GM21723 (cell line): ENCODE results near the gene ARHGAP8.
"Not testable (repeated sequence)": the region's sequence is repeated elsewhere in the genome, so short reads cannot be mapped to it uniquely, and the experiment has no call there.

ENCODE experiments used
- ATAC-seq: cut with Tn5 transposase; IDR thresholded peaks from one replicate; pipeline ENCODE4 v1.9.1; 2021; ENCODE audit warnings: mild to moderate bottlenecking, moderate library complexity; ENCODE audit not compliant: unreplicated experiment

Gene ARHGAP8

DNA sequence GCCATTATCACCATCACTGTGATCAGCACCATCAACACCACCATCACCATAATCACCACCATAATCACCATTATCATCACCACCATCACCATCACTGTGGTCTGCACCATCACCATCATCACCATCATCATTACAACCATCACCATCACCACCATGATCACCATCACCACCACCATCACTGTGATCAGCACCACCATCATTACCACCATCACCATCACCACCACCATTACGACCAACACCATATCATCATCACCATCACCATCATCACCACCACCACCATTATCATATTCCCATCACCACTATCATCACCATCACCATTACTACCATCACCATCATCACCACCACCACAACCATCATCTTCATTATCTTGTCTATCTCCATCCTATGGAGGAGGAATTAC lies 132.2 kb downstream of the ARHGAP8 start:
- ATAC-seq = no peak

DNA sequence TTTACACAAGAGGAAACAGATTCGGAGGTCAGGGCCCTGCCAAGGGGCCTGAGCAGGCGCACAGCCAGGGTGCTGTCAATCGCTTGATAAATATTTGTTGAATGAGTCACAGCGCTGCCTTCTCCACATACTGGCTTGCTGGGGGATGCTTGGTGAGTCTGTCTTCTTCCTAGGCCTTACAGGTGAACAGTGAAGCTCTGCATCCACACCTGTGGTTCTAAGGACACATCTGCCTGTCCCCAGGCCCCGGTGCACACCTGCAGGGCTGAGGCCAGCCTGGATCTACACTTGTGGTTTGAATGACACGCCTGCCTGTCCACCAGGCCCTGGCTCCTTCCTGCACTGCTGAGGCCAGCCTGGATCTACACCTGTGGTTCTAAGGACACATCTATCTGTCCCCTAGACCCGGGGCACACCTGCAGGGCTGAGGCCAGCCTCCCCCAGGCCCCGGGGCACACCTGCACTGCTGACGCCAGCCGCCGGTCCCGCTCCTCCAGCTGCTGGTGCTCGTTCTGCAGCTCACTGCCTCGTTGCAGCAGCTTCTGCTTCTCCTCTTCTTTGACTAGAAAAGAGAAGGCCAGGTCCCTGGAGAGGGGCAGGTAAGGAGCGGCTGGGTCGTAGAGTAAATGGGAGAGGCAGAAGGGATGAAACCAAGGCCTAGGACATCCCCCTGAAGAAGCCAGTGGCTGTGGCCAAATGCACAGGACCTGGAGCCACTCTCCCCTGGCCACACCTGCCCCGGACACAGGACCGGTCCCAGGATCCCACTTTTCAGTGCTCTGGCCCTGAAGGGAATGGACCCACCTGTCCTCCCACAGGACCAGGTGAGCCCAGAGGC lies 132.8 kb downstream of the ARHGAP8 start:
- ATAC-seq = no peak

DNA sequence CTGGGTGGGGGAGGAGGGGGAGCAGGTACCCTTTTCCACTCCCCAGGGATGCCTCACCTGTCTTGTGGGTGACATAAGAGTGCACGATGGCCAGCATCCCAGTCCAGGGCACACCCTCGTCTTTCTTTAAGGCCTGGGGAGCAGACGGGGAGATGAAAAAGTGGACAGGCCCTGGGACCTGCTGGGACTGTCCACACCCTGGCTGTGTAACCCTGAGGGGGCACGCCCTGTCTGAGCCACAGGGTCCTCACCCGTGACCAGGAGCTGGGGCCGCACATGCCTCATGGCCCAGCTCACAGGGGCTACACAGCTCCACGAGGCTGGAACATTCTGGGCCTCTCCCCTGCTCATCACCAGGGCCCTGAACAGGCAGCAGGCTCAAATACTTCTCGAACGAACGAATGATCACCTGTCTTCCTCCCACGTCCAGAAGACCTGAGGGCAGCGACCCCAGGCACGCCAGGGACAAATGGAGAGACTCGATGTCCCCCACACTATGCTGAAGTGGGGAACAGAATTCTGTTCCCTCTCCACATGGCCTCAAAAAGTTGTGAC lies 133.5 kb downstream of the ARHGAP8 start:
- ATAC-seq = no peak

DNA sequence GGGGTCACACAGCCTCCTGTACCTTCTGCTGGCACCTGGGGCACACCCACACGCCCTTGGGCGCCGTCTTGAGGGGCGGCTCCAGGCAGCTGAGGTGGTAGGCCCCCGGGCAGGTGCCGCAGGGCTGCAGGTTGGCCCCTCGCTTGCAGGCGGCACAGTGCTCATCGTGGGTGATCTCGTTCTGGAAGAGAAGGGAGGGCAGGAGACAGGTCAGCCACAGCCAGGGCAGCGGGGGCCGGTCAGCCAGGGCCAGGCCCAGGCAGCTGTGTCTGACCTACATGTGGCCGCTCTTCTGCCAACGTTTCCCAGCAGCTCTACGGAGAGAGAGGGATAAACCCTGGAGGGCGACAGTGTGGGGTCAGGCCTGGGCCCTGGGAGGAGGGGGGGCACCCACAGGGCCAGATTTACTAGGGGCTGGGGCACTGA lies 135.6 kb downstream of the ARHGAP8 start:
- no peak for ATAC-seq

DNA sequence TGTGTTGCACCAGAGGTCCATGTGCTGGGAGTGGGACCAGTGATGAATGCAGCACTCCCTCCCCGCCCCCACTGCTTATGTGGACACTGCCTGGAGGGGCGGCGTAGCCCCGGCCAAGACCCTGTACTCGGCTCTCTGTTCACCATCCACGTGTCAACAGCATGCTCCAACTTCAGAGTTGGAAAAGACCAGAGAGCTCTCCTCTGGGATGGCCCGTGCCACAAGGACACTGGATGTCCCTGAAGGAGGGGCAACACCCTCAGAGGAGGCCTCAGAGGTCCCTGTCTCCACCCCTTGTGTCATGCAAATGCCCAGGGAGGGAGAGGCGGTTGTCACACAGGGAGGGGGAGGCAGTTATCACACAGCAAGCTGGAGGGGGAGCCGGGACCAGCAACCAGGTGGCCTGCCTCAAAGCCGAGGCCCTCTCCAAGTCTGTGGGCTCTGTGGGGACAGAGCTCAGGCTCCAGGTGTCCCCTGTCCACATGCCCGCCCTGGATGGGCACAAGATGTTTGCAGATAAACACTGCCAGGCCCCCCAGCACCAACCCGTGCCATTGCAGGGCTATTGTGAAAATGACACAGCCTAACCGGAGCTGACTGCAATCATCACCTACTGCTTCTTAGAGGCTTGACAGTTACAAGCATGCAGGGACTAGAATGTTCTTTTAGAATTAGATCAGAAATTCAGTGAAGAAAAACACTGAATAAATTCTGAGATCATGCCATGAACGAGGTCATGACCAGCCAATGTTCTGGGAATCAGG lies 136.3 kb downstream of the ARHGAP8 start:
- ATAC-seq = no peak

DNA sequence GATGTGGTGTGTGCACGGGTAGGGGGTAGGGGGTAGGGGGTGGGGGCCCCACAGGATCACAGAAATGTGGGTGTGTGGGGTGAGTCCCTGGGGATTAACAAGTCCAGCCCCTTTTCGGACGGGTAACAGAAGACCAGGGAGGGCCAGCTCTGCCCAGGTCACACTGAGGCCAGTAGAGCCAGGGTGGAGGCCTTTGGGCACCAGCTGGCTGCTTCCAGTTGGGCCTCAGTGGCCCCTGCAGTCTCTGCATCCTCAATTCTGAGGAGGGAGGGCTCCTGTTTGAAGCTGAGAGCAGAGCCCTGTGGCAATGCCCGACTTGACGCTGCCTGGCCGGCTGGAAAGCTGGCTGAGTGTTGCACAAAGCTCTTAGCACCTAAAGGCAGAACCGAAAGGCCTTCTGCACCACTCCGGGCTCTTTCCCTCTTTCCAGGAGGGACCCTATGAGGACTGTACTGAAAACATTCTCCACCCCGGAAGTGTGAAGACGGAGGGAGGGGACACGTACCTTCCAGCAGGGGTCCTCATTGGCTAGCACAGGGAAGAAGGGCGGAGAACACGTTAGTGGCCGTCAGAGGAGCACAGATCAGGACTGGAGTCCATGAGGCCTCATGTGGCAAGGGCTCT lies 137.0 kb downstream of the ARHGAP8 start:
- ATAC-seq = no peak

DNA sequence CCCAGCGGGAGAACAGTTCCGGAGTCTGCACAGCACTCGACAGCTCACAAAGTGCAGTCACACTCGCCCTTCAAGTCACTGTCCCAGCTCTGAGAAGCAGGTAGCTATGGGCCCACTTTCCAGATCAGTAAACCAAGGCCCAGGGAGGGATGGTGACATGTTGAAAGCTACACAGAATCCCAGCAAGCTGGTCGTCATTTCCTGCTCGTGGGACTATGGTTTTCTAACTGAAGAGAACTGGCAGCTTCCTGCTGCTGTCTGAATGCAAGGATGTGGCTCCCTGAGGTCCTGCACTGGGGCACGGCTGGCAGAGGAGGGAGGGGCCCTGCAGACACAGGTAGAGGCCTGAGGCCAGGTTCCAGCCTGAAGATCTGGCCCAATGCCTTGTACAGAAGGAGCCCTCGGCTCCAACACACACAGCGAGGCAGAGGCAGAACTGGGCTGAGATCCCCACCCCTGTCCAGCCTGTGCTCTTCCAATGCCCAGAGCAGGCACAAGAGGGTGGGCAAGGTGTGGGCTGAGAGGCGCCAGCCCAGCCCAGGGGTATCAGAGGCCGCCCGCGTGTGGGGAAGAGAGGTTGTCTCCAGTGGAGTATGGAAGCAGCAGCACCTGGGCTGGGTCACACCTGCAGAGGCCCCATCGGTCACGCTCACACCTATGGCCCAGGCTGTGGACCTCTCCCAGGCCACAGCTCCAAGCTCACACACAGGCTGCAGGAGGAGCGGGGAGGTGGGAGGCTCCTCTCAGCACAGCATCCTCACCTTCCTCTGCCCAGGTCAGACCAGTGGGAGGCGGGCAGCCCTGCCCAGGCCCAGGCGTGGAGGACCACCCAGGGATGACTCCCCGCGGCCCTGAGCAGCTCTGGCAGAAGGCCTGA lies 138.3 kb downstream of the ARHGAP8 start:
- ATAC-seq = no peak

DNA sequence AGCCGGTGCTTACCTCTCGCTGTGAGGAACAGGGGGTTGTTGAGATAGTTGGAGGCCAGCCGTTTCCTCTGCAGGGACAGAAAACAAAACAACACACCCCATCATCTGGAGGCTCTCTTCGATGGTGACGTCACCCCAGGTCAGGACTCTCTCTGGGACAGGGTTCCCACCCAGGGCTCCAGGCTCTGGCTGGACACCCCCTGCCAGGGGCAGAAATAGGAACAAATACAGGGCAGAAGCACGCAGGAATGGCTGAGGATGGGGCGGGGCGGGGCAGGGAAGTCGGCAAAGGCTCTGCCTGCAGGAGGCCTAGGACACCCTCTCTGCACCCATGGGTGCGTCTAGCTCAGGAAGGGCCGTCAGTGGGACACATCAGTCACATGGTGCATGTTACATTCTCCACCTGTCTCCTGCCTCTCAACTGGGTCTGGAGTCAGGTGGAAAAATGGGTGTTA lies 138.9 kb downstream of the ARHGAP8 start:
- ATAC-seq = no peak

DNA sequence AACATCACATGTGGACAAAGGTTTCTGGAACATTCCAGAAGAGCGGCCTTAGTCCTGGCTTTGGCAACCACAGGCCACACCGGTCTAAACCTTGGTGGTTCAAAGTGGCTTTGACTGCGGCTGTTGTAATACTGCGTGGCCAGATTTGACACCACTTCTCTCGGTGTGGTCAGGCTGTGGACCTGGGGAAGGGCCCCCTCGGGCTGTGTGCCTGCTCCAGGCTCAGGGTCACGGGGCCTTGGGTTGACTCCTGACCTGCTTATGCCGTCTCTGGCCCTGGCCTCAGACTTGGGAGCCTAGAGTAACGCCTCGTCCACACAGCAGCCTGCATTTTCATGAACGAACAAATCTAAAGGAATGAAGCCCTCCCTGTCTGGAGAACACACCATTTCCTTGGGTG lies 139.4 kb downstream of the ARHGAP8 start:
- ATAC-seq = no peak

DNA sequence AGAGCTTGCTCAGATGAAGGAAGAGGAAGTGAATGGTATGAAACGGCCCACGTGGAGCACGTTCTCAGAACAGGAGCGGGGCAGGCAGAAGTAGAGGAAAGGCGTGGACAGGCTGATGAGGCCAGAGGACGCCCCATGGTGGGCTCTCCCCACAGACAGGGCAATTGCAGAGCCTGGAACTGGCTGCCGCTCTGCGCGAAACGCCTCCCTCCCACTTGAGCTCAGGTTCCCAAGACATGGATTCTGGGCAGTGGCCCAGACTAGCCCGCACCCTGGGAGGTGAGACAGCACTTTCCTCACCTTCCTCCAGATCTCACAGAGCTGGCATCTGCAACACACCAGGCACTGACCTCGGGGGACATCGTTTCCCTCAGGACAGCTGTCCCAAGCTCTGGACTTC lies 139.9 kb downstream of the ARHGAP8 start:
- ATAC-seq = no peak

DNA sequence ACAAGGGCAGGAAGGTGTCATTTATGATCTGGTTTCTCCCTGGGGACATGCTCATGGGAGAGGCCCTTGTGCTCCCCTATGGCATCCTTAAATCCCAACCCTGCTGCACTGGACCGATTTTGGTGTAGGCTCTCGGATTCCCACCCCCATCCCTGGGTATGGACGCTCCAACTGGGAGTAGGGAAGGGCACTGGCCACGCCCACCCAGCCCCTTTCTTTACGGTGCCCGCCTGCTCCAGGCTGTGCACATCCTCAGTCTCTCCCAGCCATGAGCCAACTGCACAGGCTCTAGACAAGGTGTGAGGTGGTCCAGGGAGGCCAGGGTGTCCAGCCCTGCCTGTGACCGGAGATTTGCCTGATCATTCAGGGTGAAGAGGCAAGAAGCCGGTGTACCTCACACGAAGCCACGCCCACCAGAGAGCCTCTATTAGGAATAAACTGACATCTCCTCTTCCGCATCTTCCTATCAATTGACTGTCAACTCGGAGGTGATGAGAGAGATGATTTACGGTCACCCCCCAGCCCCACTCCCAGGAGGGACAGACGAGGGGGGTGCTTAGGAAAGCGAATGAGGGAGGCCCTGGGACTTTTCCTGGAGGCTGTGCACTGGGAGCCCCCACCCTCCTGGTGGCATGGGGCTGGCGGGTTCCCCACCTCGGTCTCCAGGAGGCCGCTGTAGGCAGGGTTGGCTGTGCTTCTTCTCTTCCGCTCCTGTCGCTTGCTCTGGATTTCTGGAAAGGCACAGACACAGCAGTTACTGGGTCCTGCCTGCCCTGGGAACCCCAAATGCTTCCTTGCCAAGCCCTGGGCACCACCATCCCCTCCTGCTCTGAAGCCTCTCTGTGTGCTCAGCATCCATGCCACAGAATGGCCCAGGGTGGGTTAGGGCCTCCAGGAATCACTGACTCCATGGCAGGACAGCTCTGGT lies 140.7 kb downstream of the ARHGAP8 start:
- no peak for ATAC-seq

DNA sequence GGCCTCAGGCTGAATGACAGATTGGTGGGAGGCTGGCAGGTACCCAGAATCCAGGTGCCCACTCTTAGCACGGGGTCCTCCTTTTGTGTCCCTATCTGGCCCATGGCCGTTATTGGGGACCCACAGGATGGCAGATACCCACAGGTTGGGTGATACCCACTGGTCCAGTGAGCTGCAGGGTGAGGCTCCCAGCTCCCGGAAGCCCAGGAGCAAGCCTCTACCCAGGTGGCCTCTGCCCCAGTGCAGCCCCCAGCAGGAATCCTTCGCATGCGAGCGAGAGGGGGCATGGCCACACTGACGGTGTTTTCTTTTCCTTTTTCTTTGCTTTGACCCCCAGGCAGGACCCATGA lies 141.3 kb downstream of the ARHGAP8 start:
- no peak for ATAC-seq

DNA sequence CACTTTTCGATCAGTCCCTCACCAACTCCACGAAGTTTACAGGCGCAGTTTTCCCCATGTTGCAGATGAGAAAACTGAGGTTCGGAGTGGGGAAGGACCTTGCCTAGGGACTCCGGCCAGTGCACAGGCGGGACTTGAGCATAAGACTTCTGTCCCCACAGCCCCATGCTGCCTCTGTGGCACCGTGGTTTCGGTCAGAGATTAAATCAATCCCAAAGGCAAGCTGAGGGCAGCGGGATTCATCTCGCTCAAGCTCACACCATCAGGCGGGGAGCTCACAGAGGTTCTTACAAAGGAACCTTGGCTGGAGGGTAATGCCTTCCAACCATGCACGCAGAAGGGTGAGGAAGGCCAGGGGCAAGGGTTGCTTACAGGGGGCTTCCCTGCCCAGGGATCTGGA lies 141.9 kb downstream of the ARHGAP8 start:
- ATAC-seq = no peak

DNA sequence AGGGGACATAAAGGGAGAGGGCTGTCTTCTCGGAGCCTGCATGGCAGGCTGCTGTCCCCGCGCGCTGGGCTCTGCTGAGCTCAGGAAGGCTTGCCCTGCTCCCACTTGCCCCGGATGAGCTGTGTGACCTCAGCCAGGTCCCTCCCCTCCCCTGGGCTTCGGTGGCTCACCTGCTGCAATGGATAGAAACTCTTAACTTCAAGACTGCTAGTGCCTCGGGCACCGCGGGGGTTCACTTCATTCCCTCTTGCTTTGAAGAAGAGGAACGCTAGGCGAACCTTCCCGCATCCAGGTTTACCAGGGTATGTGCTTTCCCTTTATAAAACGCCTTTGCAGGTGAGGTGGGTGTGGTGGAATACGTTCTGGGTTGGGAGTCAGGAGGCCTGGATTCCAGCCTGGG lies 142.4 kb downstream of the ARHGAP8 start:
- no peak for ATAC-seq

DNA sequence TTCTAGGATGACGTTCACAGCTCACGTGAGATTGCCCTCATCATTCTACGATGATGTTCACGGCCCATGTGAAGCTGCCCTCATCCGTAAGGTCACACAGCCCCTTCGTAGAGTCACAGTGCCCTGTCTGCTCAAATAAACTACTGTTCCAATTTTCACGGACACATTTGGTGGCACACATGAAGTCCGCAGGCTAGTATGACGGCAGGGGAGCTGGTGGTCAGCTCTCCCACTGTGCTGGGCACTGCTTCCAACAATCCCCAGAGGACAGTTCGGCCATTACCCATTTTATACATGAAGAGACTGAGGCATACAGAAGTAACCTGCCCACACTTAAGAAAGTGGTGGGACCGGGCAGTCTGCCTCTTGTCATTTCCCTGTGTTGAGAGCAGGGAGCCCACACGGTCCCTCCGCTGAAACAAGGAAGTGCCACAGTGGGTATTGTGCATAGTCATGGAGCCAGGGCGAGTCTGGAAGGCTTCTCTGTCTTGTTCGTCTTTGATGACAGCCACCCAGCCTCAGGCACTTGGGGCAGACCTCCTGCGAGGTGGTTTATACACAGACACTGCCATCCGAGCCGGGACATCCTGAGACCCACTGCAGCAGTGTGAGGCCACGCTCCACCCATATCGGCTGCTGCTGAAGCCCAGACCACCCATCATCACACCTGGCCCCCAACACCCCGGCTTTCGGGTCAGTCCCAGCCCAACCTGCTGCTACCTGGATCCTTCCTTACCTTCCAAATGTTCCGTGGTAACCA lies 143.1 kb downstream of the ARHGAP8 start:
- ATAC-seq = no peak

DNA sequence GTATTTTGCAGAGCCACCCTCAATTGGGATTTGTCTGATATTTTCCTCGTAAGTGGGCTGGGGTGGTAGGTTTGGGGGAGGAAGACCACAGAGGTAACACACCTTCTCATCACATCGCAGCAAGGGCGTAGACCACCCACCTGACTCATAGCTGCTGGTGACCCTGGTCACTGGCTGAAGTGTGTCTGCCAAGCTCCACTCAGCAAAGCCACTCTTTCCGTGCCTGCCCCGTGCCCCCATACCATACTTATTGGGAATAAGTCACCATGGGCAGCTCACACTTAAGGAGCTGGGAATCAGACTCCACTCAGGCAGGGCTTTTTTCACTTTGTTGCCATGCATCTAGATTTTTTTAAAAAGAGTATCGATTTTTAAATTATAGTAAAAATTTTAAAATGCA lies 145.9 kb downstream of the ARHGAP8 start:
- ATAC-seq = no peak

DNA sequence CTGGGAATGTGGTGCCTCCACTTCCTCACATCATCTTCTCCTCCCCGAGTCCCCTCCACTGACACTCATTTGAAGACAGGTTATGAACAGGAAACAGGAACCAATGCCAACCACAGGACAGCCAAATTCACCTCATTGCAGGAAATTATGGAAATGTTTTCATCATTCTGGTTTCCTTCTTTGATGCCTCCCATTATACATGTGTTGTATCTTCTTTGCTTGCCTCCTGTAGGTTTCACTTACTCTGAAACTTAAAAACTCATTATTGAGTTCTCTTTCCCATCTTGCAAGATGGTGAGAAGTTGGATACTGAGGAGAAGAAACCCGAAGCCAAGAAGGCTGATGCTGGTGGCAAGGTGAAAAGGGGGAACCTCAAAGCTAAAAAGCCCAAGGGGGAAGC lies 148.9 kb downstream of the ARHGAP8 start:
- ATAC-seq = no peak

DNA sequence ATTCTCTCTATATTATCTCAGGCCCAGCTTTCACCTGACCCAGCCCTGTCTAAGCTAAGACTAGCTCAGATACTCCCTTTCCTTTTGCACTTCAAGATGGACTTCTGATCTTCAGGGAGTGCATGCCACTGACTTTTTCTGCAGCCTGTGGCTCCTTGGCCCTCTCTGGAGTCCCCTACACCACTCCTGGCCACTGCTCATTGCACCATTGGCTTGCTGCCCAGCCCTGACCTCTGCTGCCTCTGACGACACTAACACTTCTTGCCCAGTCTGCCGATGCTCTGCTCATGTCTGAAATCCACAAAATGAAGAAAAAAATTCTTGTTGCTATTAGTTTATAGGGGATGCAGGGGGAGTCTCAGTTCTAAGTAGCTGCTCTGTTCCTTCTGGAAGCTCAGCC lies 150.8 kb downstream of the ARHGAP8 start:
- not testable (repeated sequence) for ATAC-seq
